SK-N-SH treated with all-trans-retinoic acid at 6 μM for 48 hours (cell line): ENCODE data around the gene VSX2.

Experiments used
- ATAC-seq: fragments of 200-7000 bp; cut with Tn5 transposase; 3 replicates; pipeline ENCODE4 v1.9.1; 2020; ENCODE audit warnings: mild to moderate bottlenecking, moderate library complexity
- ARNTL ChIP-seq: fragments of 450-650 bp; formaldehyde crosslinking; IDR thresholded peaks from 2 replicates; pipeline ENCODE4 v1.5.0; 2020; ENCODE audit warnings: low read depth, mild to moderate bottlenecking, moderate library complexity, borderline replicate concordance
- BACH2 ChIP-seq: fragments of 250-450 bp; sonication (Bioruptor Pico); IDR thresholded peaks from 2 replicates; pipeline ENCODE4 v1.9.0; 2021; ENCODE audit warnings: mild to moderate bottlenecking, borderline replicate concordance
- CSDC2 ChIP-seq: fragments of 250-450 bp; sonication (Bioruptor Pico); IDR thresholded peaks from 2 replicates; pipeline ENCODE4 v1.5.0; 2020; ENCODE audit warnings: mild to moderate bottlenecking, moderate library complexity
- ESRRG ChIP-seq: fragments of 250-450 bp; sonication (Bioruptor Pico); IDR thresholded peaks from 2 replicates; pipeline ENCODE4 v1.6.1; 2021; ENCODE audit warnings: mild to moderate bottlenecking
- GLIS3 ChIP-seq: fragments of 250-450 bp; sonication (Bioruptor Pico); IDR thresholded peaks from 2 replicates; pipeline ENCODE4 v1.5.0; 2020; ENCODE audit warnings: mild to moderate bottlenecking, moderate library complexity
- ISL1 ChIP-seq: fragments of 250-450 bp; sonication (Bioruptor Pico); IDR thresholded peaks from 2 replicates; pipeline ENCODE4 v2.1.2; 2022; ENCODE audit warnings: mild to moderate bottlenecking, moderate library complexity
- OSR1 ChIP-seq: fragments of 250-450 bp; sonication (Bioruptor Pico); IDR thresholded peaks from 2 replicates; pipeline ENCODE4 v1.8.0; 2022; ENCODE audit warnings: moderate library complexity, mild to moderate bottlenecking, inconsistent platforms
- PPARA ChIP-seq: fragments of 250-450 bp; sonication (Bioruptor Pico); IDR thresholded peaks from 2 replicates; pipeline ENCODE4 v1.5.0; 2020; ENCODE audit warnings: mild to moderate bottlenecking, borderline replicate concordance
- RARB ChIP-seq: fragments of 250-450 bp; sonication (Bioruptor Pico); IDR thresholded peaks from 2 replicates; pipeline ENCODE4 v1.8.0; 2021; ENCODE audit warnings: mild to moderate bottlenecking, moderate library complexity
- SNAI2 ChIP-seq: fragments of 250-450 bp; sonication (Bioruptor Pico); IDR thresholded peaks from 2 replicates; pipeline ENCODE4 v1.5.0; 2020; ENCODE audit warnings: mild to moderate bottlenecking, moderate library complexity
- TOX ChIP-seq: fragments of 250-450 bp; sonication (Bioruptor Pico); IDR thresholded peaks from 2 replicates; pipeline ENCODE4 v1.8.0; 2021; ENCODE audit warnings: mild to moderate bottlenecking, moderate library complexity, borderline replicate concordance
- ZFP3 ChIP-seq: fragments of 250-450 bp; sonication (Bioruptor Pico); IDR thresholded peaks from 2 replicates; pipeline ENCODE4 v1.5.0; 2020; ENCODE audit warnings: mild to moderate bottlenecking, moderate library complexity
- ZFP30 ChIP-seq: fragments of 450-650 bp; formaldehyde crosslinking; IDR thresholded peaks from 2 replicates; pipeline ENCODE4 v1.5.0; 2022; ENCODE audit warnings: mild to moderate bottlenecking, moderate library complexity
- ZNF70 ChIP-seq: fragments of 450-650 bp; formaldehyde crosslinking; IDR thresholded peaks from 2 replicates; pipeline ENCODE4 v1.5.0; 2020; ENCODE audit warnings: mild to moderate bottlenecking, moderate library complexity
- ZNF8 ChIP-seq: fragments of 450-650 bp; formaldehyde crosslinking; IDR thresholded peaks from 2 replicates; pipeline ENCODE4 v1.5.0; 2020; ENCODE audit warnings: mild to moderate bottlenecking, moderate library complexity
- TF ChIP-seq, protein P1 (sequence below): fragments of 250-450 bp; sonication (Bioruptor Pico); IDR thresholded peaks from 2 replicates; pipeline ENCODE4 v1.8.0; 2021; ENCODE audit warnings: low read depth, mild to moderate bottlenecking, moderate library complexity, borderline replicate concordance
- TF ChIP-seq, protein P2 (sequence below): fragments of 250-450 bp; sonication (Bioruptor Pico); IDR thresholded peaks from 2 replicates; pipeline ENCODE4 v1.5.0; 2020; ENCODE audit warnings: mild to moderate bottlenecking, moderate library complexity
- TF ChIP-seq, protein P3 (sequence below): fragments of 250-450 bp; sonication (Bioruptor Pico); IDR thresholded peaks from 2 replicates; pipeline ENCODE4 v1.8.0; 2020; ENCODE audit warnings: mild to moderate bottlenecking, moderate library complexity, borderline replicate concordance
- TF ChIP-seq, protein P4 (sequence below): fragments of 250-450 bp; sonication (Bioruptor Pico); IDR thresholded peaks from 2 replicates; pipeline ENCODE4 v1.5.1; 2020; ENCODE audit warnings: low read depth, mild to moderate bottlenecking, moderate library complexity

The VSX2 gene

DNA sequence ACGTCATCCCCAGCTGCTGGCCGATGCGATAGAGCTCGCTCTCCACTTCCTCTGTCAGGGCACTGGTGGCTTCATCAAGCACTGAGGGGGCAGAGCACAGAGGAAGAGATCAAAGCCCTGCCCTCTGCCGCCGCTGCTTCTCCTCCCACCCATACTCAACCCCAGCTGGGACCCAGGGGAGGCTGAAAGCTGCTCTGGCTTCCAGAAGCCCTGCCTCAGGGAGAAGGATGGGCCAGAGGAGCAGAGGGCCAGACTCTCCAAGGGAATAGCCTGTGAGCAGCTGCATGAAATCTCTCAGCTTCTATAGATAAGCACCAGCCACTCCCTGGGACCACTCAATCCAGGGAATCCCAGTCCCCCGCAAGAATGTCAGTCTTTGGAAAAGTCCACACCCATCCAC is 47.5 kb downstream of the VSX2 start (continued):
- no peak for TF ChIP-seq RARB

DNA sequence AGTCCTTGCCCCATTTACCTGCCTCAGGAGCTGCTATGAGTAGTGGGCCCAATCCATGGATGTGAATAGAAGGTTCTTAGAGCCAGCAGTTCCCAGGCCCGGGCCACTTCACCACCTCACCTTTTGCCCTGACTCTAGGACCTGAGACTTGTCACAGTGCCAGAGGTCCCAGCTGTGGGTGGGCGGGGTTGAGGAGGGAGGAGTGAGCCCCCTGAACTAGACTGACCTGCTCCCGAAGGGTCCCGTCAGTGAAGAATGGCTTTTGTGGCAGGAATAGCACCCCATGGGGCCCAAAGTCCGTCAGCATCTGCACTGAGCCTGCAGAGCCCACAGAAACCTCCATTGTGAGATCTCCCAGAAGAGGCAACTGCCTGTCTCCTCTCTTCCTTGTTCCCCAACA is 50.6 kb downstream of the VSX2 start:
- TF ChIP-seq RARB (no peak), ZFP3 (CRISPR knock-in tag) (no peak), ISL1 (CRISPR knock-in tag) (no peak), ESRRG (no peak), OSR1 (CRISPR knock-in tag) (no peak), TOX (CRISPR knock-in tag) (no peak), ZFP30 (CRISPR knock-in tag) (no peak), BACH2 (CRISPR knock-in tag) (no peak), ZNF8 (CRISPR knock-in tag) (no peak)
- TF ChIP-seq, protein P1, sequence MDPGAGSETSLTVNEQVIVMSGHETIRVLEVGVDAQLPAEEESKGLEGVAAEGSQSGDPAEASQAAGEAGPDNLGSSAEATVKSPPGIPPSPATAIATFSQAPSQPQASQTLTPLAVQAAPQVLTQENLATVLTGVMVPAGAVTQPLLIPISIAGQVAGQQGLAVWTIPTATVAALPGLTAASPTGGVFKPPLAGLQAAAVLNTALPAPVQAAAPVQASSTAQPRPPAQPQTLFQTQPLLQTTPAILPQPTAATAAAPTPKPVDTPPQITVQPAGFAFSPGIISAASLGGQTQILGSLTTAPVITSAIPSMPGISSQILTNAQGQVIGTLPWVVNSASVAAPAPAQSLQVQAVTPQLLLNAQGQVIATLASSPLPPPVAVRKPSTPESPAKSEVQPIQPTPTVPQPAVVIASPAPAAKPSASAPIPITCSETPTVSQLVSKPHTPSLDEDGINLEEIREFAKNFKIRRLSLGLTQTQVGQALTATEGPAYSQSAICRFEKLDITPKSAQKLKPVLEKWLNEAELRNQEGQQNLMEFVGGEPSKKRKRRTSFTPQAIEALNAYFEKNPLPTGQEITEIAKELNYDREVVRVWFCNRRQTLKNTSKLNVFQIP (CRISPR knock-in tag): no peak
- TF ChIP-seq, protein P2, sequence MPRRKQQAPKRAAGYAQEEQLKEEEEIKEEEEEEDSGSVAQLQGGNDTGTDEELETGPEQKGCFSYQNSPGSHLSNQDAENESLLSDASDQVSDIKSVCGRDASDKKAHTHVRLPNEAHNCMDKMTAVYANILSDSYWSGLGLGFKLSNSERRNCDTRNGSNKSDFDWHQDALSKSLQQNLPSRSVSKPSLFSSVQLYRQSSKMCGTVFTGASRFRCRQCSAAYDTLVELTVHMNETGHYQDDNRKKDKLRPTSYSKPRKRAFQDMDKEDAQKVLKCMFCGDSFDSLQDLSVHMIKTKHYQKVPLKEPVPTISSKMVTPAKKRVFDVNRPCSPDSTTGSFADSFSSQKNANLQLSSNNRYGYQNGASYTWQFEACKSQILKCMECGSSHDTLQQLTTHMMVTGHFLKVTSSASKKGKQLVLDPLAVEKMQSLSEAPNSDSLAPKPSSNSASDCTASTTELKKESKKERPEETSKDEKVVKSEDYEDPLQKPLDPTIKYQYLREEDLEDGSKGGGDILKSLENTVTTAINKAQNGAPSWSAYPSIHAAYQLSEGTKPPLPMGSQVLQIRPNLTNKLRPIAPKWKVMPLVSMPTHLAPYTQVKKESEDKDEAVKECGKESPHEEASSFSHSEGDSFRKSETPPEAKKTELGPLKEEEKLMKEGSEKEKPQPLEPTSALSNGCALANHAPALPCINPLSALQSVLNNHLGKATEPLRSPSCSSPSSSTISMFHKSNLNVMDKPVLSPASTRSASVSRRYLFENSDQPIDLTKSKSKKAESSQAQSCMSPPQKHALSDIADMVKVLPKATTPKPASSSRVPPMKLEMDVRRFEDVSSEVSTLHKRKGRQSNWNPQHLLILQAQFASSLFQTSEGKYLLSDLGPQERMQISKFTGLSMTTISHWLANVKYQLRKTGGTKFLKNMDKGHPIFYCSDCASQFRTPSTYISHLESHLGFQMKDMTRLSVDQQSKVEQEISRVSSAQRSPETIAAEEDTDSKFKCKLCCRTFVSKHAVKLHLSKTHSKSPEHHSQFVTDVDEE: no peak
- no peak for ATAC-seq

DNA sequence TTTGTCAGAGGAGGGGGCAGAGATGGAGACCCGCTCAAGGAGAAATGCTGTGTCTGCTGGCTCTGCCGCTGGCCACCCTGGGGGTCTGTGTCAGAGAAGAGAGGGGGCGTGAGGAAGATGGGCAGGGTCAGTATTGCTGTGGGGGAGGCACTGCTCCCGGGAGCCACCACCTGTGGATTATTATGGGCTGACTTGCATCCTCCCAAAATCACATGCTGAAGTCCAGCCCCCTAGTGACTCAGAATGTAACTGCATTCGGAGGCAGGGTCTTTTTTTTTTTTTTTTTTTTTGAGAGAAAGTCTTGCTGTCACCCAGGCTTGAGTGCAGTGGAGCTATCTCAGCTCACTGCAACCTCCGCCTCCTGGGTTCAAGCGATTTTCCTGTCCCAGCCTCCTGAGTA is 51.2 kb downstream of the VSX2 start:
- no peak for TF ChIP-seq ZNF70 (CRISPR knock-in tag)
- TF ChIP-seq, protein P3, sequence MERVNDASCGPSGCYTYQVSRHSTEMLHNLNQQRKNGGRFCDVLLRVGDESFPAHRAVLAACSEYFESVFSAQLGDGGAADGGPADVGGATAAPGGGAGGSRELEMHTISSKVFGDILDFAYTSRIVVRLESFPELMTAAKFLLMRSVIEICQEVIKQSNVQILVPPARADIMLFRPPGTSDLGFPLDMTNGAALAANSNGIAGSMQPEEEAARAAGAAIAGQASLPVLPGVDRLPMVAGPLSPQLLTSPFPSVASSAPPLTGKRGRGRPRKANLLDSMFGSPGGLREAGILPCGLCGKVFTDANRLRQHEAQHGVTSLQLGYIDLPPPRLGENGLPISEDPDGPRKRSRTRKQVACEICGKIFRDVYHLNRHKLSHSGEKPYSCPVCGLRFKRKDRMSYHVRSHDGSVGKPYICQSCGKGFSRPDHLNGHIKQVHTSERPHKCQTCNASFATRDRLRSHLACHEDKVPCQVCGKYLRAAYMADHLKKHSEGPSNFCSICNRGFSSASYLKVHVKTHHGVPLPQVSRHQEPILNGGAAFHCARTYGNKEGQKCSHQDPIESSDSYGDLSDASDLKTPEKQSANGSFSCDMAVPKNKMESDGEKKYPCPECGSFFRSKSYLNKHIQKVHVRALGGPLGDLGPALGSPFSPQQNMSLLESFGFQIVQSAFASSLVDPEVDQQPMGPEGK (CRISPR knock-in tag): no peak
- TF ChIP-seq OSR1 (CRISPR knock-in tag): no peak
- TF ChIP-seq RARB: no peak
- TF ChIP-seq, protein P2: no peak
- TF ChIP-seq, protein P4, sequence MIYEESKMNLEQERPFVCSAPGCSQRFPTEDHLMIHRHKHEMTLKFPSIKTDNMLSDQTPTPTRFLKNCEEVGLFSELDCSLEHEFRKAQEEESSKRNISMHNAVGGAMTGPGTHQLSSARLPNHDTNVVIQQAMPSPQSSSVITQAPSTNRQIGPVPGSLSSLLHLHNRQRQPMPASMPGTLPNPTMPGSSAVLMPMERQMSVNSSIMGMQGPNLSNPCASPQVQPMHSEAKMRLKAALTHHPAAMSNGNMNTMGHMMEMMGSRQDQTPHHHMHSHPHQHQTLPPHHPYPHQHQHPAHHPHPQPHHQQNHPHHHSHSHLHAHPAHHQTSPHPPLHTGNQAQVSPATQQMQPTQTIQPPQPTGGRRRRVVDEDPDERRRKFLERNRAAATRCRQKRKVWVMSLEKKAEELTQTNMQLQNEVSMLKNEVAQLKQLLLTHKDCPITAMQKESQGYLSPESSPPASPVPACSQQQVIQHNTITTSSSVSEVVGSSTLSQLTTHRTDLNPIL (CRISPR knock-in tag): no peak
- TF ChIP-seq BACH2 (CRISPR knock-in tag): no peak
- TF ChIP-seq ZFP3 (CRISPR knock-in tag): no peak
- TF ChIP-seq ISL1 (CRISPR knock-in tag): no peak
- no peak for TF ChIP-seq CSDC2 (CRISPR knock-in tag)
- no peak for TF ChIP-seq ZFP30 (CRISPR knock-in tag)
- no peak for TF ChIP-seq ARNTL (CRISPR knock-in tag)
- no peak for TF ChIP-seq SNAI2 (CRISPR knock-in tag)
- peak; percentile 38 for ATAC-seq

DNA sequence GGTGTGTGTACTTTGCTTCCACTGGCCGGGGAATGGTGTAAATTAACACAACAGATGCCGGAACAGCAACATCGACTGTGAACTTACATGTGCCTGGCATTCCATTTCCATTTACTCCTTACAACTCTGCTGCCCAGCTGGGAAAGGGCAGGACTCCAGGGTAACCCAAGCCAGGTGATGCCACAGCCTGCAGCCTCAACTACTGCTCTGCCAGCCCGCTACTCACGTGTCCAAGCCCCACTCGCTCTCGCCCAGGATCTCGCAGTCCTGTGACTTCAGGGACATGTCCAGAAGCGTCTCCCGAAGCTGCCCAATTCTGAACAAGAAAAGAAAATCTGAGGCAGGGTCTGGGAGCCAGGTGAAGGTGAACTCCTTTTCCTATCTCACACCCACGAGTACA is 52.8 kb downstream of the VSX2 start:
- no peak for ATAC-seq
- TF ChIP-seq, protein P2: no peak
- no peak for TF ChIP-seq PPARA
- no peak for TF ChIP-seq SNAI2 (CRISPR knock-in tag)
- TF ChIP-seq OSR1 (CRISPR knock-in tag): no peak
- TF ChIP-seq ISL1 (CRISPR knock-in tag): no peak
- no peak for TF ChIP-seq BACH2 (CRISPR knock-in tag)
- no peak for TF ChIP-seq CSDC2 (CRISPR knock-in tag)
- TF ChIP-seq GLIS3 (CRISPR knock-in tag): no peak
- TF ChIP-seq RARB: no peak
